GM12872 (cell line): ENCODE results near the gene MYL7.

ENCODE experiments used
- CTCF ChIP-seq: IDR thresholded peaks from 3 replicates; pipeline ENCODE4 v1.5.1; 2011; ENCODE audit warnings: low read depth, mild to moderate bottlenecking, low read length, moderate library complexity; ENCODE audit not compliant: insufficient read depth

Gene MYL7

GRCh38 chr7:44114586-44115310, 26.4 kb downstream of the MYL7 start:
- TF ChIP-seq CTCF, result no peak

GRCh38 chr7:44113764-44114354, 27.3 kb downstream of the MYL7 start:
- no peak for TF ChIP-seq CTCF

GRCh38 chr7:44112997-44113763, 28.0 kb downstream of the MYL7 start:
- TF ChIP-seq CTCF, result no peak

- no peak for TF ChIP-seq CTCF
These were observed 28.7 kb downstream of the MYL7 start for GRCh38 chr7:44112231-44112996.

GRCh38 chr7:44111761-44112160, 29.4 kb downstream of the MYL7 start:
- no peak for TF ChIP-seq CTCF

GRCh38 chr7:44110719-44111635, 30.2 kb downstream of the MYL7 start:
- TF ChIP-seq CTCF, result no peak
